Testis (tissue), 3 donors: Measurements from ENCODE around the gene MKRN1. TPM values are rescaled to one million over a fixed set of nuclear protein-coding genes. Genes with fewer than 3 reads are reported as not detected.
"Not testable (repeated sequence)": the region's sequence is repeated elsewhere in the genome, so short reads cannot be mapped to it uniquely, and the experiment has no call there.

Experiments used
- DNase-seq: peaks from one replicate; pipeline ENCODE4 v3.0.0-alpha.2; 2019
- H3K27ac ChIP-seq, 2 donors: fragments of 200-600 bp; sonication (generic); one replicate each; pipeline ENCODE4 v1.5.1; 2019
- H3K27me3 ChIP-seq: fragments of 200-600 bp; sonication (generic); one replicate; pipeline ENCODE4 v1.5.1; 2019
- H3K36me3 ChIP-seq: fragments of 200-600 bp; sonication (generic); one replicate; pipeline ENCODE4 v1.5.1; 2017; ENCODE audit warnings: low read depth; ENCODE audit errors: missing control alignments
- H3K4me1 ChIP-seq: fragments of 200-600 bp; sonication (generic); one replicate; pipeline ENCODE4 v1.5.1; 2019
- H3K4me3 ChIP-seq, 2 donors: fragments of 200-600 bp; sonication (generic); one replicate each; pipeline ENCODE4 v1.5.1; 2017 to 2019
- H3K9me3 ChIP-seq: fragments of 200-600 bp; sonication (generic); one replicate; pipeline ENCODE4 v1.5.1; 2017
- POLR2A ChIP-seq: fragments of 450-650 bp; IDR thresholded peaks from one replicate; pipeline ENCODE4 v1.6.1; 2017; ENCODE audit warnings: antibody characterized with exemption, mild to moderate bottlenecking, moderate library complexity
- WGBS, 2 donors: methylation state at CpG; one replicate each; pipeline ENCODE4 v1.1.5; 2018; 5-methylcytosine and 5-hydroxymethylcytosine counted together
- intact Hi-C: fragments of 100-400 bp; cut with DNase I; formaldehyde crosslinking; loops from one replicate; pipeline ENCODE4 v1.15.1; 2023; ENCODE audit warnings: low total_unique reads
- polyA plus RNA-seq: library from polyadenylated mRNA; stranded (reverse); fragments of 350-450 nt; fragmentation: Illumina TruSeq; extraction: RNeasy Lipid Tissue Mini Kit (QIAGEN cat#74804); gene quantifications from one replicate; pipeline ENCODE4 v1.2.3, GENCODE V29; 2014; ENCODE audit warnings: low read depth, low replicate concordance; ENCODE audit not compliant: insufficient read depth
- total RNA-seq, 2 donors: library from RNA; depleted of rRNA; stranded (reverse); fragments of >200 nt; gene quantifications; one replicate each; pipeline ENCODE4 v1.2.3, GENCODE V29; 2016
- TF ChIP-seq, protein P1 (sequence below), 3 experiments: fragments of 450-650 bp in 2 of 3; fragments of 200-600 bp in 1 of 3; sonication (generic) in 1 of 3; IDR thresholded peaks; one replicate each; pipeline ENCODE4 v1.5.1; 2016 to 2019; ENCODE audit warnings: antibody characterized with exemption in 3 of 3, mild to moderate bottlenecking in 2 of 3, moderate library complexity in 1 of 3

Gene MKRN1
- total and polyA plus RNA-seq, 3 donors from 2014 or later = 142 to 320 (median 158) TPM

DNA sequence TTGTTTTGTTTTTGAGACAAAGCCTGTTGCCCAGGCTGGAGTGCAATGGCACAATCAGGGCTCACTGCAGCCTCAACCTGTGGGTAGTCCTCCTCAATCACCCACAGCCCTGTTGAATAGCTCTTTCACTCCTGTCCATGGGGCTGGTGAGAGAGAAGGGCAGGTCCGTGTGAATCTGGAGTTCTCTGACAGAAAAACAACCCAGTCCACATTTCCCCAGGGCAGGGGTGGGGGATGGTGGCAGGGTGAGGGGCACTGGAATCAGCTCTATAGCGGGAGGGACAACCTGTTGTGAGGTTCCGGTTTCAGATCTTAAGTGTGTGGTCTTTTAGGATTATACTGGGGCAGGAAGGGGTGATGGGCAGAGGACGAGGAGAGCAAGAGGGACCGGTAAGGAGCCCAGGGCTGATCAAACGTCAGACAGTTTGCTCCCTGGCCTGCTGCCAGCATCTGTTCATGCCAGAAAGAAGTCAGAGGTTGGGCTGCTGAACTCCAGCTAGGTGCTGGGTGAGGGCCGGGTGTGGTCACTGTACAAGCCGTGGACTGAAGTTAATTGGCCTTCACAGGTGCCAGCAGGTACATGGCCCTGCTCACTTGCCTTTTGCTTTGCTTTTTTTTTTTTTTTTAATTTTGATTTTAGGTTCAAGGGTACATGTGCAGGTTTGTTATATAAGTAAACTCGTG, 33.2 kb upstream of the MKRN1 start:
- Histone ChIP-seq H3K4me3 (no peak overlapping the region), H3K27me3 (no peaks in the 10 kb centered on the region), H3K4me1 (no peaks in the 10 kb centered on the region), H3K36me3 (no peaks in the 10 kb centered on the region), H3K27ac (no peak overlapping the region), H3K9me3 (no peaks in the 10 kb centered on the region)
- TF ChIP-seq POLR2A = no peak
- TF ChIP-seq, protein P1, sequence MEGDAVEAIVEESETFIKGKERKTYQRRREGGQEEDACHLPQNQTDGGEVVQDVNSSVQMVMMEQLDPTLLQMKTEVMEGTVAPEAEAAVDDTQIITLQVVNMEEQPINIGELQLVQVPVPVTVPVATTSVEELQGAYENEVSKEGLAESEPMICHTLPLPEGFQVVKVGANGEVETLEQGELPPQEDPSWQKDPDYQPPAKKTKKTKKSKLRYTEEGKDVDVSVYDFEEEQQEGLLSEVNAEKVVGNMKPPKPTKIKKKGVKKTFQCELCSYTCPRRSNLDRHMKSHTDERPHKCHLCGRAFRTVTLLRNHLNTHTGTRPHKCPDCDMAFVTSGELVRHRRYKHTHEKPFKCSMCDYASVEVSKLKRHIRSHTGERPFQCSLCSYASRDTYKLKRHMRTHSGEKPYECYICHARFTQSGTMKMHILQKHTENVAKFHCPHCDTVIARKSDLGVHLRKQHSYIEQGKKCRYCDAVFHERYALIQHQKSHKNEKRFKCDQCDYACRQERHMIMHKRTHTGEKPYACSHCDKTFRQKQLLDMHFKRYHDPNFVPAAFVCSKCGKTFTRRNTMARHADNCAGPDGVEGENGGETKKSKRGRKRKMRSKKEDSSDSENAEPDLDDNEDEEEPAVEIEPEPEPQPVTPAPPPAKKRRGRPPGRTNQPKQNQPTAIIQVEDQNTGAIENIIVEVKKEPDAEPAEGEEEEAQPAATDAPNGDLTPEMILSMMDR (IDR thresholded peaks at IDR 0.05) = no peak
- peak; percentile 44 for DNase-seq
- intact Hi-C loops = no loop called here
- WGBS, 2 donors = 52 to 53% methylated on average over 9 of the region's 9 CpGs

- WGBS, 2 donors = 74 to 82% methylated on average over 4 of the region's 5 CpGs
- H3K9me3 ChIP-seq = no peaks in the 10 kb centered on the region
- no peak for DNase-seq
- no peak overlapping the region for H3K27ac ChIP-seq
- intact Hi-C loops = no loop called here
- no peak overlapping the region for H3K4me3 ChIP-seq
- no peaks in the 10 kb centered on the region for H3K36me3 ChIP-seq
- H3K27me3 ChIP-seq = no peaks in the 10 kb centered on the region
- H3K4me1 ChIP-seq = peaks cover 9% of the 10 kb centered on the region
- no peak for TF ChIP-seq POLR2A
- TF ChIP-seq, protein P1 (IDR thresholded peaks at IDR 0.05) = no peak
These were observed 30.5 kb upstream of the MKRN1 start for GRCh38 chr7:140509789-140510188.

- WGBS, 2 donors = 73 to 77% methylated on average over 6 of the region's 6 CpGs
- H3K9me3 ChIP-seq, intact Hi-C loops, H3K36me3 ChIP-seq, DNase-seq, H3K4me3 ChIP-seq, H3K4me1 ChIP-seq, H3K27me3 ChIP-seq: not testable (repeated sequence)
- peak overlapping the region in 1 of 2 donors; percentile 3 for H3K27ac ChIP-seq
These were observed 28.3 kb upstream of the MKRN1 start for GRCh38 chr7:140507556-140507955.

- Histone ChIP-seq H3K9me3 (no peaks in the 10 kb centered on the region), H3K4me1 (peaks cover 9% of the 10 kb centered on the region), H3K4me3 (no peak overlapping the region), H3K36me3 (no peaks in the 10 kb centered on the region), H3K27ac (peak overlapping the region; percentile 3 to 52), H3K27me3 (no peaks in the 10 kb centered on the region)
- peak; percentile 69 for DNase-seq
- WGBS, 2 donors = 47 to 63% methylated on average over 2 to 5 of the region's 5 CpGs
- no peak for TF ChIP-seq POLR2A
- TF ChIP-seq, protein P1 (IDR thresholded peaks at IDR 0.05) = no peak
- intact Hi-C loops = no loop called here
These were observed 27.6 kb upstream of the MKRN1 start for GRCh38 chr7:140506788-140507464.

GRCh38 chr7:140501966-140502365, 22.7 kb upstream of the MKRN1 start:
- no peak for DNase-seq
- Histone ChIP-seq H3K4me3 (no peak overlapping the region), H3K9me3 (no peaks in the 10 kb centered on the region), H3K27ac (no peak overlapping the region), H3K4me1 (peaks cover 5% of the 10 kb centered on the region), H3K36me3 (no peaks in the 10 kb centered on the region), H3K27me3 (no peaks in the 10 kb centered on the region)
- WGBS, 2 donors = 62 to 75% methylated on average over 5 of the region's 5 CpGs
- TF ChIP-seq, protein P1 (IDR thresholded peaks at IDR 0.05) = no peak
- no peak for TF ChIP-seq POLR2A
- intact Hi-C loops = no loop called here

DNA sequence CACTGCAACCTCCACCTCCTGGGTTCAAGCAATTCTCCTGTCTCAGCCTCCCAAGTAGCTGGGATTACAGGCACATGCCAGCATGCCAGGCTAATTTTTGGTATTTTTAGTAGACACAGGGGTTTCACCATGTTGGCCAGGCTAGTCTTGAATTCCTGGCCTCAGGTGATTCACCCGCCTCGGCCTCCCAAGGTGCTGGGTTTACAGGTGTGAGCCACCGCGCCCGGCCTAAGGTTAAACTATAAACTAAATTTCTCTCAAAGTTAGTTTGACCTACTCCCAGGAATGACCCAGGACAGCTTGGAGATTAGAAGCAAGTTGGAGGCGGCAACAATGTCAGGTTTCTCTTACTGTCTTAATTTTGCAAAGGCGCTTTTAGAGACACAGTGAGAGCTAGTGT, 18.5 kb upstream of the MKRN1 start:
- H3K9me3 ChIP-seq, DNase-seq, intact Hi-C loops, H3K27ac ChIP-seq, H3K4me1 ChIP-seq, H3K27me3 ChIP-seq, H3K36me3 ChIP-seq, H3K4me3 ChIP-seq: not testable (repeated sequence)
- 96 to 97% methylated on average over 7 of the region's 7 CpGs for WGBS, 2 donors
